Measurements from ENCODE around the gene CCDC57. TPM values are rescaled to one million over a fixed set of nuclear protein-coding genes. Genes with fewer than 3 reads are reported as not detected.

Gene CCDC57
- total and polyA plus RNA-seq, 2 of the 8 experiments (the other 6 are each of a cell fraction or from before 2014, with no cell fraction given) = 8.4 to 12.9 TPM

GRCh38 chr17:82077617-82078358, 134.9 kb downstream of the CCDC57 start:
- Histone ChIP-seq H3K4me3 (ENCODE audit: extremely low read depth in 1 of 4, insufficient read depth in 2 of 4, low read depth in 3 of 4, low read length in 4 of 4) (no peak overlapping the region), H3K27ac (ENCODE audit: low read depth, low read length) (no peak overlapping the region), H3K4ac (replicated peaks; ENCODE audit: insufficient read length, low read depth, low read length) (no peak overlapping the region), H3K18ac (ENCODE audit: extremely low read depth, low read length) (no peak overlapping the region), H2BK20ac (ENCODE audit: low read length) (no peak overlapping the region), H3K23me2 (ENCODE audit: low read depth, low read length) (no peaks in the 10 kb centered on the region), H2BK15ac (ENCODE audit: low read length) (no peak overlapping the region), H3K79me2 (ENCODE audit: control insufficient read depth in 1 of 2, insufficient read depth in 2 of 2, low read length in 2 of 2) (no peaks in the 10 kb centered on the region), H2AK5ac (ENCODE audit: low read depth, low read length) (no peak overlapping the region), H3K56ac (replicated peaks; ENCODE audit: insufficient read length, low read depth, low read length) (no peak overlapping the region), H4K8ac (ENCODE audit: extremely low read depth, insufficient read depth, low read length) (0 out of 2 replicates have a peak overlapping the region, but pooled peaks have one; percentile 68), H3K27me3 (replicated peaks in 1 of 4; ENCODE audit: control insufficient read depth in 3 of 4, extremely low read depth in 1 of 4, insufficient read depth in 3 of 4, low read length in 3 of 4) (no peaks in the 10 kb centered on the region; a peak in 1 of 7 replicates), H2BK120ac (replicated peaks; ENCODE audit: low read depth, low read length) (no peak overlapping the region), H3K4me2 (ENCODE audit: insufficient read depth in 1 of 2, low read depth in 2 of 2, low read length in 2 of 2) (no peak overlapping the region), H2AFZ (ENCODE audit: low read length) (no peak overlapping the region), H3K14ac (ENCODE audit: insufficient read length) (no peak overlapping the region), H3K79me1 (ENCODE audit: low read depth, low read length) (peaks cover 5% of the 10 kb centered on the region), H3K9ac (replicated peaks in 1 of 4; ENCODE audit: extremely low read depth in 1 of 4, low read depth in 3 of 4, low read length in 3 of 4) (no peak overlapping the region), H3K36me3 (ENCODE audit: control insufficient read depth in 2 of 4, insufficient read depth in 4 of 4, low read length in 3 of 4) (peaks cover 28 to 51% (median 38%) of the 10 kb centered on the region in 4 experiments), H3K4me1 (replicated peaks in 1 of 4; ENCODE audit: control insufficient read depth in 3 of 4, insufficient read depth in 4 of 4, low read length in 3 of 4) (no peaks in the 10 kb centered on the region), H2BK5ac (ENCODE audit: low read depth, low read length) (no peak overlapping the region), H3K9me3 (ENCODE audit: insufficient read depth in 2 of 2, low read depth in 1 of 2, low read length in 1 of 2) (no peaks in the 10 kb centered on the region), H4K5ac (ENCODE audit: insufficient read length, low read depth, low read length) (no peak overlapping the region), H3K23ac (ENCODE audit: insufficient read length) (no peak overlapping the region), H4K91ac (replicated peaks; ENCODE audit: insufficient read length, low read length) (no peak overlapping the region), H2BK12ac (ENCODE audit: low read depth, low read length) (no peak overlapping the region), H4K20me1 (replicated peaks in 1 of 2; ENCODE audit: control insufficient read depth in 1 of 2, insufficient read depth in 2 of 2, low read length in 2 of 2) (peaks cover 18 to 28% of the 10 kb centered on the region in 2 experiments)
- ChIA-PET POLR2A (ENCODE audit: partially characterized antibody) (interaction anchor here (1.1 to 12.5 kb wide), 12 partner anchors 11 to 60 kb away, joined by 3 to 105 read pairs (median 7); partner anchors contain the start of genes DUS1L, FASN, GPS1 and RAC3), CTCF (ENCODE audit: partially characterized antibody) (interaction anchor here (0.6 to 2.7 kb wide), 14 partner anchors 10 to 208 kb away, joined by 3 to 16 read pairs (median 3); partner anchors contain the start of gene FASN)
- WGBS, 2 experiments (ENCODE audit: extremely low coverage in 1 of 2, insufficient coverage in 1 of 2, insufficient read length in 1 of 2, insufficient replicate concordance in 2 of 2, low coverage in 1 of 2, low lambda C conversion rate in 2 of 2, missing lambda C conversion rate in 1 of 2) = 82% methylated on average over 23 of the region's 28 CpGs; no CpG with 5 or more reads in 1 of the 2 experiments
- no peak for FAIRE-seq
- no peak for DNase-seq (ENCODE audit: low read depth in 1 of 2, low spot score in 2 of 2)
- TF ChIP-seq RXRA (IDR thresholded peaks at IDR 0.05; ENCODE audit: insufficient read depth, low read depth, low read length) = no peak
- TF ChIP-seq ATF2 (IDR thresholded peaks at IDR 0.05; ENCODE audit: low read length) = no peak
- no peak for TF ChIP-seq USF2 (IDR thresholded peaks at IDR 0.05; ENCODE audit: low read length)
- TF ChIP-seq CBX5 (IDR thresholded peaks at IDR 0.05; ENCODE audit: low read depth, low read length) = no peak
- no peak for TF ChIP-seq MAFK (IDR thresholded peaks at IDR 0.05; ENCODE audit: low read depth, low read length)
- no peak for TF ChIP-seq BRCA1 (IDR thresholded peaks at IDR 0.05; ENCODE audit: low read depth, low read length)
- no peak for TF ChIP-seq TCF12 (IDR thresholded peaks at IDR 0.05; ENCODE audit: low read depth, low read length)
- TF ChIP-seq KDM4A (IDR thresholded peaks at IDR 0.05; ENCODE audit: low read depth, low read length, severe bottlenecking) = no peak
